ENCODE measurements around the gene GABPA.
A peak's percentile ranks its signal among the peaks of the same experiment; 100 is the strongest.

Gene GABPA

GRCh38 chr21:25818551-25818950 lies 83.8 kb downstream of the GABPA start:
- TF ChIP-seq EZH2 (IDR thresholded peaks at IDR 0.05; ENCODE audit: borderline replicate concordance, low read depth, low read length, severe bottlenecking) (no peak), CTCF (IDR thresholded peaks at IDR 0.05; ENCODE audit: borderline replicate concordance, extremely low read depth, low read length, poor library complexity, severe bottlenecking) (no peak)
- Histone ChIP-seq H4K20me1 (ENCODE audit: insufficient read depth, low read length) (no peaks in the 10 kb centered on the region), H3K27ac (ENCODE audit: low read length) (no peak overlapping the region), H3K79me2 (ENCODE audit: insufficient read depth, low read length) (no peaks in the 10 kb centered on the region), H3K4me1 (ENCODE audit: insufficient read depth, low read length) (peaks cover 20% of the 10 kb centered on the region), H3K4me2 (ENCODE audit: insufficient read depth, low read length) (peak overlapping the region; percentile 44; the same call in 1 of the 2 replicates), H3K9ac (ENCODE audit: low read depth, low read length) (no peak overlapping the region), H2AFZ (ENCODE audit: low read depth, low read length) (no peak overlapping the region), H3K9me3 (ENCODE audit: insufficient read depth, low read length, severe bottlenecking) (no peaks in the 10 kb centered on the region), H3K4me3 (ENCODE audit: low read depth in 1 of 2, low read length in 2 of 2) (no peak overlapping the region), H3K27me3 (ENCODE audit: insufficient read depth, low read length, poor library complexity) (no peaks in the 10 kb centered on the region), H3K36me3 (ENCODE audit: insufficient read depth, low read length) (no peaks in the 10 kb centered on the region)
- ATAC-seq (ENCODE audit: insufficient read depth, low read depth) (peak; percentile 96), DNase-seq (peak; percentile 58)

Measured in DND-41 (cell line).